ENCODE measurements around the gene XAB2.
"Not testable (repeated sequence)": the region's sequence is repeated elsewhere in the genome, so short reads cannot be mapped to it uniquely, and the experiment has no call there.

Gene XAB2

GRCh38 chr19:7645163-7645562 lies 15.8 kb upstream of the XAB2 start:
- no peaks in the 10 kb centered on the region for H3F3A ChIP-seq (ENCODE audit: insufficient read depth, low read length)
- no peaks in the 10 kb centered on the region for H3K79me2 ChIP-seq (ENCODE audit: insufficient read depth, low read length)
- H3K9me2 ChIP-seq (ENCODE audit: low read depth, low read length): no peaks in the 10 kb centered on the region
- peaks cover 26% of the 10 kb centered on the region for H3K36me3 ChIP-seq (ENCODE audit: insufficient read depth, low read length)
- TF ChIP-seq CTCF (IDR thresholded peaks at IDR 0.05; ENCODE audit: low read length) (no peak), EZH2 (IDR thresholded peaks at IDR 0.05; ENCODE audit: borderline replicate concordance, low read length) (no peak)
- 0 out of 2 replicates have a peak, but pooled peaks cover 3% of the 10 kb centered on the region for H3K27me3 ChIP-seq (ENCODE audit: insufficient read depth, low read length)
- no peaks in the 10 kb centered on the region for H4K20me1 ChIP-seq (ENCODE audit: insufficient read depth, low read length)
- H3K9ac ChIP-seq (ENCODE audit: low read length): no peak overlapping the region
- H3K4me3 ChIP-seq (ENCODE audit: low read depth, low read length, poor library complexity, severe bottlenecking): no peak overlapping the region
- no peaks in the 10 kb centered on the region for H3K4me1 ChIP-seq (ENCODE audit: insufficient read depth, low read length, severe bottlenecking)
- H2AFZ ChIP-seq (ENCODE audit: low read length): no peak overlapping the region
- H3K27ac ChIP-seq (ENCODE audit: low read depth, low read length, poor library complexity, severe bottlenecking): no peak overlapping the region
- H3K9me3 ChIP-seq (ENCODE audit: low read length): no peaks in the 10 kb centered on the region
- no peak overlapping the region for H3K4me2 ChIP-seq (ENCODE audit: low read length)

- no peak for TF ChIP-seq CTCF (IDR thresholded peaks at IDR 0.05; ENCODE audit: low read length)
- TF ChIP-seq EZH2 (IDR thresholded peaks at IDR 0.05; ENCODE audit: borderline replicate concordance, low read length): no peak
- Histone ChIP-seq H3K4me2 (ENCODE audit: low read length) (no peak overlapping the region), H4K20me1 (ENCODE audit: insufficient read depth, low read length) (no peaks in the 10 kb centered on the region), H3K9ac (ENCODE audit: low read length) (no peak overlapping the region), H3K9me3 (ENCODE audit: low read length) (no peaks in the 10 kb centered on the region), H3K36me3 (ENCODE audit: insufficient read depth, low read length) (peaks cover 26% of the 10 kb centered on the region), H3K4me1 (ENCODE audit: insufficient read depth, low read length, severe bottlenecking) (no peaks in the 10 kb centered on the region), H3K79me2 (ENCODE audit: insufficient read depth, low read length) (no peaks in the 10 kb centered on the region), H3K4me3 (ENCODE audit: low read depth, low read length, poor library complexity, severe bottlenecking) (no peak overlapping the region), H3K9me2 (ENCODE audit: low read depth, low read length) (no peaks in the 10 kb centered on the region), H3F3A (ENCODE audit: insufficient read depth, low read length) (no peaks in the 10 kb centered on the region), H3K27ac (ENCODE audit: low read depth, low read length, poor library complexity, severe bottlenecking) (no peak overlapping the region), H3K27me3 (ENCODE audit: insufficient read depth, low read length) (0 out of 2 replicates have a peak, but pooled peaks cover 3% of the 10 kb centered on the region), H2AFZ (ENCODE audit: low read length) (no peak overlapping the region)
These were observed 15.2 kb upstream of the XAB2 start for GRCh38 chr19:7644550-7644877.

DNA sequence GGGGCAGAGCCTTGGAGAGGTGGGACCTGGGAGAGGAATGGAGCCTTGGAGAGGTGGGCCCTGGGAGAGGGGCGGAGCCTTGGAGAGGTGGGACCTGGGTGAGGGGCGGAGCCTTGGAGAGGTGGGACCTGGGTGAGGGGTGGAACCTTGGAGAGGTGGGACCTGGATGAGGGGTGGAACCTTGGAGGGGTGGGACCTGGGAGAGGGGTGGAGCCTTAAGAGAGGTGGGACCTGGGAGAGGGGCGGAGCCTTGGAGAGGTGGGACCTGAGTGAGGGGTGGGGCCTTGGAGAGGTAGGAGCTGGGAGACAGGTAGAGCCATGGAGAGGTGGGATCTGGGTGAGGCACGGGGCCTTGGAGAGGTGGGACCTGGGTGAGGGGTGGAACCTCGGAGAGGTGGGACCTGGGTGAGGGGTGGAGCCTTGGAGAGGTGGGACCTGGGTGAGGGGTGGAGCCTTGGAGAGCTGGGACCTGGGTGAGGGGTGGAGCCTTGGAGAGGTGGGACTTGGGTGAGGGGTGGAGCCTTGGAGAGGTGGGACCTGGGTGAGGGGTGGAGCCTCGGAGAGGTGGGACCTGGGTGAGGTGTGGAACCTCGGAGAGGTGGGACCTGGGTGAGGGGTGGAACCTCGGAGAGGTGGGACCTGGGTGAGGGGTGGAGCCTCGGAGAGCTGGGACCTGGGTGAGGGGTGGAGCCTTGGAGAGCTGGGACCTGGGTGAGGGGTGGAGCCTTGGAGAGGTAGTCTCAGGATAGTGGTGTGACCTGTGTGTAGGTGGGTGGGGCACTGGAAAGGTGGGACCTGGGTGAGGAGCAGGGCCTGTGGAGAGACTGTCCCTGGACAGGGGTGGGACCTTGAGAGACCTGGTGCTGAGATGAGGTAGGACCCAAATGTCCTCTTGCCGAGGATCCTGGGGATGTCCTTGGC lies 14.5 kb upstream of the XAB2 start:
- H4K20me1 ChIP-seq (ENCODE audit: insufficient read depth, low read length); H3K9me2 ChIP-seq (ENCODE audit: low read depth, low read length); H2AFZ ChIP-seq (ENCODE audit: low read length); H3K4me1 ChIP-seq (ENCODE audit: insufficient read depth, low read length, severe bottlenecking); H3K79me2 ChIP-seq (ENCODE audit: insufficient read depth, low read length); H3K27ac ChIP-seq (ENCODE audit: low read depth, low read length, poor library complexity, severe bottlenecking); H3K9me3 ChIP-seq (ENCODE audit: low read length); H3F3A ChIP-seq (ENCODE audit: insufficient read depth, low read length); H3K27me3 ChIP-seq (ENCODE audit: insufficient read depth, low read length); H3K4me3 ChIP-seq (ENCODE audit: low read depth, low read length, poor library complexity, severe bottlenecking); H3K9ac ChIP-seq (ENCODE audit: low read length); H3K4me2 ChIP-seq (ENCODE audit: low read length): not testable (repeated sequence)
- peaks cover 26% of the 10 kb centered on the region for H3K36me3 ChIP-seq (ENCODE audit: insufficient read depth, low read length)

DNA sequence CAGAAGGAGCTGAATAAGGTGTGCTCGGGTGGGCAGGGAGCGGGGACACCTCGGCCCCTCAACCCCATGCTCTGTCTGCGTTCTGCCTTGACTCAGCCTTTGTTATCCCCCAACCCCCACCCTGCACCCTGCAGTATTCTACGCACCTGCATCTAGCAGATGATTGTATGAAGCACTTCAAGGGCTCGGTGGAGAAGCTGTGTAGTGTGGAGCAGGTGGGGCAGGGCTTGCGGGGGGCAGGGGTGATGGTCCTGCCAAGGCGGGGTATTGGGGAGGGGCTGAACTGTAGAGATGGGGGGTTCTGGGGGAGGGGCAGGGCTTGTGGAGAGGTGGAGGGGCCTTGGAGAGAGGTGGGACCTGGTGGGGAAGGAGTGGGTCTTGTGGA lies 13.7 kb upstream of the XAB2 start:
- TF ChIP-seq EZH2 (IDR thresholded peaks at IDR 0.05; ENCODE audit: borderline replicate concordance, low read length) (no peak), CTCF (IDR thresholded peaks at IDR 0.05; ENCODE audit: low read length) (no peak)
- H3K4me1 ChIP-seq (ENCODE audit: insufficient read depth, low read length, severe bottlenecking): peaks cover 2% of the 10 kb centered on the region
- no peaks in the 10 kb centered on the region for H3F3A ChIP-seq (ENCODE audit: insufficient read depth, low read length)
- no peak overlapping the region for H3K9ac ChIP-seq (ENCODE audit: low read length)
- no peak overlapping the region for H3K4me3 ChIP-seq (ENCODE audit: low read depth, low read length, poor library complexity, severe bottlenecking)
- no peaks in the 10 kb centered on the region for H3K79me2 ChIP-seq (ENCODE audit: insufficient read depth, low read length)
- no peaks in the 10 kb centered on the region for H3K9me3 ChIP-seq (ENCODE audit: low read length)
- H3K27me3 ChIP-seq (ENCODE audit: insufficient read depth, low read length): no peaks in the 10 kb centered on the region
- no peaks in the 10 kb centered on the region for H3K9me2 ChIP-seq (ENCODE audit: low read depth, low read length)
- no peak overlapping the region for H3K4me2 ChIP-seq (ENCODE audit: low read length)
- peaks cover 25% of the 10 kb centered on the region for H3K36me3 ChIP-seq (ENCODE audit: insufficient read depth, low read length)
- H2AFZ ChIP-seq (ENCODE audit: low read length): no peak overlapping the region
- H3K27ac ChIP-seq (ENCODE audit: low read depth, low read length, poor library complexity, severe bottlenecking): no peak overlapping the region
- no peaks in the 10 kb centered on the region for H4K20me1 ChIP-seq (ENCODE audit: insufficient read depth, low read length)
